ENCODE data around the gene CDHR2.
"Not testable (repeated sequence)": the region's sequence is repeated elsewhere in the genome, so short reads cannot be mapped to it uniquely, and the experiment has no call there.

The CDHR2 gene

GRCh38 chr5:176575066-176575465 is 25.9 kb downstream of the CDHR2 start:
- DNase-seq = no peak

- no peak for DNase-seq
These were observed 26.6 kb downstream of the CDHR2 start for GRCh38 chr5:176575488-176576422.

- no peak for DNase-seq
These were observed 28.4 kb downstream of the CDHR2 start for GRCh38 chr5:176577312-176578176.

GRCh38 chr5:176578391-176578808 is 29.3 kb downstream of the CDHR2 start:
- DNase-seq = peak; percentile 23

GRCh38 chr5:176579323-176579722 is 30.2 kb downstream of the CDHR2 start:
- DNase-seq = no peak

- no peak for DNase-seq
These were observed 32.2 kb downstream of the CDHR2 start for GRCh38 chr5:176581361-176581760.

GRCh38 chr5:176583076-176583475 is 33.9 kb downstream of the CDHR2 start:
- no peak for DNase-seq

GRCh38 chr5:176587398-176587797 is 38.3 kb downstream of the CDHR2 start:
- DNase-seq = no peak

GRCh38 chr5:176588297-176588696 is 39.2 kb downstream of the CDHR2 start:
- DNase-seq = no peak

- DNase-seq = no peak
These were observed 40.1 kb downstream of the CDHR2 start for GRCh38 chr5:176589039-176589769.

GRCh38 chr5:176590035-176590717 is 41.0 kb downstream of the CDHR2 start:
- no peak for DNase-seq

- not testable (repeated sequence) for DNase-seq
These were observed 42.5 kb downstream of the CDHR2 start for GRCh38 chr5:176591667-176592066.

- no peak for DNase-seq
These were observed 43.4 kb downstream of the CDHR2 start for GRCh38 chr5:176592573-176592972.

- DNase-seq = no peak
These were observed 44.2 kb downstream of the CDHR2 start for GRCh38 chr5:176593273-176593869.

GRCh38 chr5:176594554-176594953 is 45.4 kb downstream of the CDHR2 start:
- no peak for DNase-seq

- no peak for DNase-seq
These were observed 46.3 kb downstream of the CDHR2 start for GRCh38 chr5:176595386-176595943.

GRCh38 chr5:176596069-176596644 is 47.0 kb downstream of the CDHR2 start:
- DNase-seq = no peak

- peak; percentile 62 for DNase-seq
These were observed 47.7 kb downstream of the CDHR2 start for GRCh38 chr5:176596689-176597416.

- DNase-seq = no peak
These were observed 48.6 kb downstream of the CDHR2 start for GRCh38 chr5:176597417-176598389.
